DMS153 treated with DMSO at 0.1 percent for 48 hours (cell line): ENCODE measurements around the gene PRKG1.
"Not testable (repeated sequence)": the region's sequence is repeated elsewhere in the genome, so short reads cannot be mapped to it uniquely, and the experiment has no call there.

Source experiments
- DNase-seq: peaks from one replicate; lab custom pipeline; 2025; ENCODE audit not compliant: unreplicated experiment; lab: John Stamatoyannopoulos, UW

The PRKG1 gene

DNA sequence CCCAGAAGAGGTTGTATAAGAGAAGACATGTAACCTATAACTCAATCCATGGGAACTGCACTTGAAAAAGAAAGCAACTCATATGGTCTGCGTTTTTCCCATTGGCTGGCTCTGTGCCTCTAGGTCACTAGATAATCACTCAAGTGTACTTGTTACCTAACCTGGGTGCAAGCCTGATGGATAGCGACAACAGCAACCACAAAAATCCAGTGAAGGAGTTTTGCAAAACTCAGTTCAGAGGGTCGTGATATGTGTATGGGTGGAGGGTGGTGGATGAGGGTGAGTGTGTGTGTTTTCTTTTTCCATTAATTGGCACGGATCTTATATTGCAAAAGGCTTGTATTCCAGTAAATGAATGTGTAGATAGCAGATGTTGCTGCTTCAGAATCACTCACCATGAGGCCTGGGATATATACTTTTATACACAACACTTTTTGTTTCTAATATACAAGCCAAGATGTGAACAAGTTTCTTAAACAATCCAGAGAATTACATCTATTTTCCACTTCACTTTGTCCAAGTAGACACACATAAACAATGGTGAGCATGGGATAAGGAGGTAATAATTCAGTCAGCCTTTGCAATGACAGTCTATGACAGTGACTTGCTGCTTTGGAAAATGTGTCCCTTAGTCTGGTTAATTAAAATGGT lies 952.9 kb downstream of the PRKG1 start:
- DNase-seq = no peak

DNA sequence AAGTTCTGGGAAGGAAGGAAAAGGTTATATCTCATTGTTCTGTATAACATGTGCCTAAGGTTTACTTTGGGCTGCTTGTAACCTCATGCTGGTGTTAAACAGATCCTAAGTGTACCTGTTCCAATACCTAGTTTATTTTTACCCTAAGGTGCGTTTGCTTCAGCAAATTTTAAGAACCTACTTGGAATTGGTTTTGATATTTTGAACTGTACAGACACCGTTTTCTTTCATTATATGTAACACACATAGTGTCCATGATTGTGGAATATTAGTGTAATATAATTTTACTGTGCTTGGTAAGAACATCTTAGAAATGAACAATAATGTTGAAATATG lies 954.2 kb downstream of the PRKG1 start:
- DNase-seq = no peak

DNA sequence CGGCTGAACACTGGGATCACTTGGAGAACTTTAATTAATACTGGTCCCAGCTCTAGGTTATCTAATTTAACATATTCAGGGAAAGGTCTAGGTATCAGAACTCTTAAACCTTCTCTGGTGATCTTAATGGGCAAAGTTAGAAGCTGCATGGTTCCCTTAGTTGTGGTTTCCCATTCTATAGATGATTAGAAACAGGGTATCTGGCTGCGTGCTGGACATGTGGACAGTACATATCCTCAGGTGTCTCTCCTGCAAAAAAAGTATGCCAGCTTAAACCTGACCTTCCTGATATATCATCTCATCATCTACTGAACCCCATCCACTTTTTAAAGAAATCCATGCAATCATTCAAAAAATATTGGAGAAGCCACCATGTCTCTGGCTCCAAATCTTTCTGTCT lies 955.3 kb downstream of the PRKG1 start:
- no peak for DNase-seq

DNA sequence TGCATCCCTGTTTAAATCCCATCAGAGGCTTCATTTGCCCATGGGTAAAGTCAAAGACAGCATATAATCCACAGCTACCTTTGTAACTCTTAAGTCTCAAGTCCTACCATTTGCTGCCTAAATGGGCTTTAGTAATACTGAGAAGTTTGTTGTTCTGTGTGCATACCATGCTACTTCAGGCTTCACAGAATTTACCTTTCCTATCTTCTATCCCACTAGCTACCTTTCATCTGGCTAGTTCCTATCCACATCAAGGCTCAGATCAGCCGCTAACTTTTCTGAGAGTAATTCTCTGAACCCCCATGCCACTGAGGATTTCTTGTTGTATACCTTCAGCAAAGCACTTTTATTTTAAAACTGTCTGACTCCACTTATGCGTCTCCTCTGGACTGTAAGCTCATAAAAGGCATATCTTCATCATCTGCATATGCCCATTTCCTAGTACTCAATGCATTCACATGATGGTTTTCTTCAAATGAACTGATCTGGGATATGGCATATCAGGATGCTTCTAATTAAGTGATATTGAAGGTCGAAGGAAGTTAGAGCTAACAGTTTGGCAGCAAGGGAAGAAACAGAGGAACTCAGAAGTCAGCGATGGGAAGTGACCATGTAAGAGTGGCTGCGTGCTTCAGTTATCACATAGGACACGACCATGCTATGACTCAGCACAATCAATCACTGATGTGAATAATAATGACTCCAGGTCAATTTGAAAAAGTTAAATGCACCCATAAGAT lies 955.9 kb downstream of the PRKG1 start:
- no peak for DNase-seq

DNA sequence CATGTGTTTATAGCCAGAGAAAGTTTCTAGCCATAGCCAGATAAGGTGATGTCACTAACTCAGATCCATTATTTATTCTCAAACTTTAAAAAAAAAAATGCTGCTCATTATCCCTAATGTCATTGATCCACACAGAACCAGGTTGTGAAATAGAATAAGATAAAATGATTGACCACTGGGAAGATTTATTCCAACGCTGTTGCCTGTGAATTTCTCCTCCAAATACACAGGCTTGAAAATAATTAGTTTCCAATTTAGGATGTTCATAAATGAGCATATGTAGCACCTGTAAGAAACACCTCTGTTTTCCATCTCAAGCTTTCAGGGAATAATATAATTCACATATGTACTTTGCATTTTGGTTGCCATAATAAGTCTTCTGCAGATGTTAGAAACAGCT lies 956.7 kb downstream of the PRKG1 start:
- no peak for DNase-seq

DNA sequence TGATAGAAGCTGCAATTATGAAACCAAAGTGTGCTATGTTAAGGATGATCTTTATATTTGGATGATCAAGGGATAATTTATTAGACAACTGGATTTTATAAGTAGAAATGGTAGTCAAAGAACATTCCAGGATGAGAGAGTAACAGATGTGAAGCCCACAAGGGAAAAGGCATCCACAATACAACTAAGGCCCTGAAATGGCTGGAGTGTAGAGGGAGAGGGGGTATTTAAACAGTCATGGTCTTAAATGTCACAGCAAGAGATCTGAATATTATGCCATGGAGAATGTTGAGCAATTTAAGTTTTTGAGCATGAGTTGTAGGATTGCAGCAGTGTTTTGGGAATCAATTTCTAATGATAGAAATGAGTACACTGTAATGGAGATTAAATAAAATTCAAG lies 957.5 kb downstream of the PRKG1 start:
- no peak for DNase-seq

DNA sequence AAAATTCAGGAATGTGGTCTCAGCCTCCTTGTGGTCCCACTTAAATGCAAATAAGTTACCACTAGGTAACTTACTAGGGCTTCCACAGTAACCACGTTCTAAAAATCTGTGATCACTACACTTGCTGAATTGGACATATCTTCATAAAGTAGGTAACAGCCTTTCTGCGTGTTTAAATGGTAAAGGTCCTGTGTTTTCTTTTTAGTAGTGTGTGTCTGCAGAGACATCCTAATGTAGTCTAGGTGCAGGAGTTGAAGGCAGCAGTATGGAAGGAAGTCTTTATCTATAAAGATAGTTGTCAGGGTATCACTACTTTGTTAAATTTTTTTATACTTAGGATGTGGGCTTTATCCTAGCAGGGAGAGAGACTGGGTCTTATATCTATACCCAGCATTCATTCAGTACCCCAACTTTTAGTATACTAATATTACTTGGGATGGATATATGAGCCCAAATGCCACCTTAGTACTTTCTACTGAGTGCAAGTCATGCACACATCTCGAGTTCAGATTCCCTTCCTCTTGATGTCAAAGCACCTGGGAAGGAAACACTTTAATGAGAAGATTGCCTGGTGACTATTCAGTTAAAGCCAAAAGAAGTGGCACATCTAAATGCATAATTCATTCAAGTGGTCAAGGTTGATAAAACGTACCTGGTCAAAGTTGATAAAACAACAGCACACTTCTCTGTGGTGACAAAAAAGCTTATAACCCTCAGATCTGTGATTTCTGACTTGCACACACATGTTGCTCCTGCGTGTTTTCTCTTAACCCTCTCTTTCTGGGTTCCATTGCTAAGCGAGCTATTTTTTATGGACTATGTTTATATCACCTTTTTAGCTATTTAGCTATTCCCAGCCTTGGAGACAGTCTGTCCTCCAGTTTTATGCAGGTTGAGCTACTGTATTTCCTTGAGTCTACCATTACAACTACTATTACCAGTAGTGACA lies 958.7 kb downstream of the PRKG1 start:
- DNase-seq = no peak

DNA sequence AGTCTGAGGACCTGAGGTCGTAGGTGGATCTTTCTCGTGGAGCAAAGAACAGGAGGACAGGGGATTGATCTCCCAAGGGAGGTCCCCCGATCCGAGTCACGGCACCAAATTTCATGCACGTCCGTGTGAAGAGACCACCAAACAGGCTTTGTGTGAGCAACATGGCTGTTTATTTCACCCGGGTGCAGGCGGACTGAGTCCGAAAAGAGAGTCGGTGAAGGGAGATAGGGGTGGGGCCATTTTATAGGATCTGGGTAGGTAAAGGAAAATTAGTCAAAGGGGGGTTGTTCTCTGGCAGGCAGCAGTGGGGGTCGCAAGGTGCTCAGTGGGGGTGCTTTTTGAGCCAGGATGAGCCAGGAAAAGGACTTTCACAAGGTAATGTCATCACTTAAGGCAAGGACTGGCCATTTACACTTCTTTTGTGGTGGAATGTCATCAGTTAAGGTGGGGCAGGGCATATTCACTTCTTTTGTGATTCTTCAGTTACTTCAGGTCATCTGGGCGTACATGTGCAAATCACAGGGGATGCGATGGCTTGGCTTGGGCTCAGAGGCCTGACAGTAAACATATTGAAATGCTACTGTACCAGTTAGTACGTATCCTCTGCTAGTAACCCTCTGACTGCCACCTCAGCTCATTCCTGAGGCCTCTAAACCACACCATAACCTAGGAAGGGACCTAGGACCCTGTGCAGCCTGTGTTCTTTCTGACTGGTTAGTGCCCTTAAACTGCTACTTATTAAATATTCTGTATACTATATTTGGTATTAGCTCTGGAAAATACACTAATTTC lies 964.9 kb downstream of the PRKG1 start:
- not testable (repeated sequence) for DNase-seq

DNA sequence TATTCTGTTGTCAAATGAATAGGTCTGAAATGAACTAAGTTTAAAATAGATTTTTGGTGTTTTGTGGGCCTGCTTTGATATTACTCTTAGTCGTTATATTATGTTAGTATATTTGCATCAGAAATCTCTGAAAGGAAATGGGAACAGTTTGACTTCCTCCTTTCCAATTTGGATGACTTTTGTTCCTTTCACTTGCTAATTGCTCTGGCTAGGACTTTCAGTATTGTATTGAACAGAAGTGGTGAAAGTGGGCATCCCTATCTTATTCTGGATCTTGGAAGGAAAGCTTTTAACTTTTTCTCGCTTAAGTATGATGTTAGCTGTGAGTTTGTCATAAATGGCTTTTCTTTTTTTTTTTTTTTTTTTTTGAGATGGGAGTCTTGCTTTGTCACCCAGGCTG lies 966.2 kb downstream of the PRKG1 start:
- no peak for DNase-seq

DNA sequence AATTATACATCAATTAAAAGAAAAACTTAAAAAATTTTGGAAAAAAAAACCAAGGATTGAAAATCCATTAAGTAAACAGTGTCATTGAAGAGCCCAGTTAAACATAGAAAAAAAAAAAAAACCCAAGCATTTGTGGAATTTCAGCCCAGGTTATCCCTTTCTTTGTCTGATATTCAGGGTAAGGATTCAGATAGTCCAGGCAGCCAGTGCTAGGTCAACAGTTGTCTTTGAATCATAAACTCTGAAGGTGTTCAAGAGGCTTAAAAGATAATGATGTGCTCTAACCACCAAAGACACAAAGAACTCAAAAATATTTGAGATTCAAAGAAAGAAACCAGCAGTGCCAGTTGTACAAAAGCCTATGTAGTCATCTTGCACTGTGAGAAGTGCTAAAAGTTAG lies 969.5 kb downstream of the PRKG1 start:
- no peak for DNase-seq

DNA sequence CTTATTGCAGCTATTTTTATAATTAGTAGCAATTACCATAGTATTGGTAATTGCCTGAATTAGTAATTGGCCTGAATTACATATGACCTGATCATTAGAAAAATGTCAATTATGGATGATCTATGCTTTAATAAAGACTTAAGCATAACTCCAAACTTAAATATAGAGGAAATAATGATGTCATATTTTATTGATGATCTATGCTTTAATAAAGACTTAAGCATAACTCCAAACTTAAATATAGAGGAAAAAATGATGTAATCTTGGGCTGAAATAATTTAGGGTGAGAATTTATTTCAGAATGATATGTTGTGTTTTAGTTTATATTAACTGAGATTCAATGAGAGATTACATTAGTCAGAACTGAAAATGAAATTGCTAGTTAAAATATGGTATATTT lies 973.8 kb downstream of the PRKG1 start:
- DNase-seq = no peak

DNA sequence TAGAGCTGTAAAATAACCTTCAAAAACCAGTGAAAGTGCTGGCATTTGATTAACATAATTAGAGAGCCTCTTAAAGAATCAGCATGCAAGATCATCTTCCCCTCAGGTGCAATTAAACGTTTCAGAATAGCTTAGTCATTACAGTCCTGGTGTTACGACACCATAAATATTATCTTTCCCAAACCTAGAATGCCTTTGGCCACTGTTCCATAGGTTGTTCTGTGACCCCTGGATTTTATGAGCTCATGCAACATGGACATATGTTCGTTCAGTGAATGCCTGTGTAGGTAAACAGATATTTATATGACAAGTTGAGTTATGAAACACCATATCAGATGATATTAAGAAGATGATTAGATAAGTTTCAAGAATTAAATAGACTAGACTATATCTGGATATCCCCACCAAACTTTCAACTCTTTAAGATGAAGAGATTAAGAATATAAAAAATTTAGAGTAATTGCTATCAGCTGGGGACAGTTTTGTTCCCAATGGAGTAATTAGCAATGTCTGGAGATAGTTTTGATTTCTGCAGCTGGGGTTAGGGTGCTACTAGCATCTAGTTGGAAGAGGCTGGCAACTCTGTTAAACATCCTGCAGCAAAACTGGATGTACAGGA lies 976.3 kb downstream of the PRKG1 start:
- DNase-seq = no peak

DNA sequence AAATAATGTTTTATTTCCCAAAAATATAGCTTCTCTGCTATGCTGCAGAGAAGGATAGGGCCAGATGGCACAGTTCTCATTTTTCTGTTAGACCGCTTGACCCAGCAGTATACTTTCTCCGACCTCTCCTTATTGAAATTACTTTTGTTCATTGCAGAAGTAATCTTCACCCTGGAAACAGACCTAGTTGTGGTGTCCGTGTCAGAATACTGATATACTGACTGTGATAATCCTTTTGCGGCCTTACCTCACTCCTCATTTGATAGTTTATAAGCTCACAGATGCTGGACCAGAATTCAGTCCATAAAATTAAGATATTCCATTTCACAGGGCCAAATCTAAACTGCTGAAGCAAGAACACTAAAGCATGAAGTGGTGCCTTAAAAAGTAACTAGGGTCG lies 979.2 kb downstream of the PRKG1 start:
- no peak for DNase-seq

DNA sequence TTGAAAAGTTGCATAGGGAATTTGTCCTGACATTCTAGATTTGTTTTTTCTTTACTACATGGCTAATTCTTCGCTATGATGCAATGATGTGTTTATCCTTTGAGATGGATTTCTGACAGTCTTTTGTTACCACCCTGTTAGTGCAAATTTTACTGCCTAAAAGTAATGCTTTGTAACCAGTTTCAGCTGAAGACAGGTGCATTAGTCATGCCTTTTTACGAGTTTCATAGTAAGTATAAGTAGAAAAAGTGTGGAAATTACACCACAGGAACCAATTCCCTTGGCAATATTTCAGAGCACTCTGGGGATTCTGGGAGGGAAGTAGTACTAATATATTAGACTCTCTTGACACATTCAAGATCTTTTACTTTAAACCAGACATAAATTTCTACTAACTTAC lies 982.0 kb downstream of the PRKG1 start:
- no peak for DNase-seq

DNA sequence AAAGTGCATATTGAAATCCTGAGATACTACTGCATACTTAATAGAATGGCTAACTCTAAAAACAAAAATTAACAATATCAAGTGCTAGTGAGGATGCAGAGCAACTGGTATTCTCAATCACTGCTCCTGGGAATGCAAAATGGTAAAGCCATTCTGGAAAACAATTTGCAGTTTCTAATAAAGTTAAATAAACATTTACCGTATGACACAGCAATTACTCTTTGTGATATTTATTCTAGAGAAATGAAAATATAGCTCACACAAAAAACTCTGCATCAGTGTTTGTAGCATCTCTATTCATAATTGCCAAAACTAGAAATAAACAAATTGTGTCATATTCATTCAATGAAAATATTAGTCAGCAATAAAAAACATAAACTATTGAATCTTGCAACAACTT lies 984.8 kb downstream of the PRKG1 start:
- DNase-seq = no peak

DNA sequence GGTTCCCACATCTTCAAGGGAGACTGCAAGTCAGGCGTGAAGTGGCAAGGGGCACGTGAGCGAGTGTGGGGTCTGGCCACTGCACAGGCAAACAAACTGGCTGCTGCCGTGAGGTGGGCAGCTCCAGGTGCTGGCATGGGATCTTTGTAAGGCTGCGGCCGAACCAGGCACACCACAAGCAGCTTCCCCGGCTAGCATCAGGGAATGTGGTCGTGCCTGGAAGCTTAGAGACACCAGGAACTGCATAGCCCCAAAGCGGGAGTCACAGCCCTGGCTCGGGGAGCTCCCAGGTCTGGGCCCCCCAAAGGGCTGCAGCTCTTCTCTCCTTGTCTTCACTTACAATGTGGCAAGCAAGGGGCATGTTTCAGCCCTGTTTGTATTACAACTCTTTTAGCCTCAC lies 988.9 kb downstream of the PRKG1 start:
- no peak for DNase-seq

DNA sequence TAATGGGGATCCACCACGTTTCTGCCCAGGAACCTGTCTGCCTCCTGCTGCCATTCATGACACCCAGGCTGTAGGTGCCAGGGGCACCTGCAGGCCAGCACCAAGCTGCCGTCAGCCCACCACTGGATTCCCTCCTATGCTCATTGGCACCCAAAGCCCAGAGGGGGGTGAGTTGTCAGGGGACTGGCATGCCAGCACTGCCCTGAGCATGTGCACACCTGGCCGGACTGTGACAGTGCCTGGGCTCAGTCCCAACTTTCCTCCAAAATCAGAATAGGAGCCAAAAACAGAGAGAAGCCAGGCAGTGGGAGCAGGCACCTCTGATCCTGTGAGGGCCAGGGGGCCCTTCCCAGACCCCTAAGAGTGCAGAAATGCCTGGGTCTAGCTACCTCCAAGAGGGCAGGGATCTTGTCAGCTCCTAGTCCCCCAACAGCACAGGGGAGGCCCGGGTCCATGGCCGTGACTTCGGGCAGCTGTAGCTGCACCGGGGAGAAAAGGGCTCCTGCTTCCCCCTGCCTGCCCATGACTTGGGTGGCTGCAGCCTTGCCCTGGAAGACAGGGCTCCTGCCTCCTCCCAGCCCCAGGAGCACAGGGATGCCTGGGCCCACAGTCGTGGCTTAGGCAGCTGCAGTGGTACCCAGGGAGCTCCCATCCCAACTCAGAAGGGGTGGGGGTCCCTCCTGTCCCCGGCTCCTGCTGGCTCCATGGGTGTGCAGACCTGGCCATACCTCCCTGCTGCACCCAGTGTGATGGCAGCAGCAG lies 990.0 kb downstream of the PRKG1 start:
- DNase-seq = no peak

DNA sequence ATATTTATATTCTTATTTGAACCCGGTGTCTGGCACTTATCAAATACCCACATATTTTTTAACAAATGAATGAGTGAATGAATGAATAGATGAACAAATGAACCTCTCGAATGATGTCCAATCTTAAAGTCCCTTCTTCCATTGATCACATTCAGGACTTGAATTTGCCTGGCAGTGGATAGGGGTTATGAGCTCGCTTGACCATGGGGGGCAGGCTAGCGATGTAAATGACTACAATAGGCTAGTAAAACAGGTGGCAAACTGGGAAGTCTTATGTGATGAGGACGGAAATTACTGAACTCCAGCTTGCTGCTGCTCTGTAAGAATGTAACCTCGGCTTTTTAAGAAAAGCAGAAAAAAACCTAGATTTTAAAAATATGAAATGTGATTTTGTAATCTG lies 992.1 kb downstream of the PRKG1 start:
- no peak for DNase-seq

DNA sequence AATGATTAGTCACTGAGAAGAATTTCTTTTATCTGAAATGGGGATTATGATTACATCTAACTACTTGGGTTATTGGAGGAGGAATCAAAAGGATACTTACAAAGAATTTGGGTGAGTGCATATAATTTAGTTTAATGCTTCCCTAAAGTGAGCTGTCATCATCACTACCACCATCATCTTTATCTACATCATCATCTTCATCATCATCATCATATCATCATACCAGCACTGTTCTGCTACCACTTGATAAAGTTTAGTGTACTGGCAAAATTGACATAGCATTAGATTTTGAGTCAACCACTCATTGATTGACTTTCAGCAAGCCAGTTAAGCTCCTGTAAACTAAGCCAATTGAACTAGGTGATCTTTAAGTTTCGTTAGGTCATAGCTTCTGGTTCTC lies 994.2 kb downstream of the PRKG1 start:
- DNase-seq = no peak

DNA sequence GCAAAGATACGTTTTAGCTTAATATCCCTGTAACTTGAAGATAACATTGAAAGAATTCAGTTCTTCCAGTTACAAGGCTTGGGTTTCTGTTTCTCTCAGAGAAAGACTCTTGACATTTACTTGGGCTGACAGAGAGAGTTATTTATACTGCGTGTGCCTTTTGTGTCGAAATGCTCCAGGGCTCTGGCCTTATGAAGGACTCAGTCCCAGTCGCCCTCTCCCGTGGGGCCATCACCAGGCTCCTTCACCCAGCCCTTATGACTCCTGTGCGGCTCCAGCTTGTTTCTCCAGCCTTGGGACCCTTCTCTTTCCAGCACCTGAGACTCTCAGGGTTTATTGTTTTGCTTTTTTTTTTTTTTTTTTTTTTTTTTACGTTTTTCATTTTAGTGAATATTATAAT lies 997.5 kb downstream of the PRKG1 start:
- DNase-seq = no peak
